Eye (tissue), 1 donor: ENCODE results near the gene RPS6KA1.
A peak's percentile ranks its signal among the peaks of the same experiment; 100 is the strongest.

Source experiments
- DNase-seq: peaks from one replicate; pipeline ENCODE4 v3.0.0-alpha.2; 2015

The RPS6KA1 gene

DNA sequence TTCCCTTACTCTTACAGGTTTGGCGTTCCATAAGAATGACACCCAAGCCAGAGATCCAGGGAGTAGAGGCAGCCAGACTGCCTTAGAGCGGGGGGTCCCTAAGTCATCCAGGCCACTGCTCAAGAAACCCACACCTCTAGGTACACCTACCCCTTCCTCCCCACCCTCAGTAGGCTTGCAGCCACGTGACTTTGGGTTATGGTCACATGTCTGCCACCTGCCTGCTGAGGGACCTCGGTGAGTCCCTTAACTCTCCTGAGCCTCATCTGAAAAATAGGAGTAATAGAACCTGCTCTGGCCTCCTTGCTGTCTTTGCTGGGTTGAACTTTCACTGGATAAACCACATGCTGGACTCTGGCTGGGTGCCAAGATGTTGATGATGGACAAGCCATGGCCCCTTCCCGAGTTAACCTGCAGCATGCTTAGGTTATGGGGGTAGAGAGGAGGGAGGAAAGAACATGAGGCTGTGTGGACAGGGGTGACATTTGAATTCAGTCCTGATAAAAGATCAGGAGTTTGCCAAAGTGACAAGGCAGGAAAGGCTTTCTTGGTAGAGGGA, 4.5 kb downstream of the RPS6KA1 start:
- DNase-seq, result no peak

DNA sequence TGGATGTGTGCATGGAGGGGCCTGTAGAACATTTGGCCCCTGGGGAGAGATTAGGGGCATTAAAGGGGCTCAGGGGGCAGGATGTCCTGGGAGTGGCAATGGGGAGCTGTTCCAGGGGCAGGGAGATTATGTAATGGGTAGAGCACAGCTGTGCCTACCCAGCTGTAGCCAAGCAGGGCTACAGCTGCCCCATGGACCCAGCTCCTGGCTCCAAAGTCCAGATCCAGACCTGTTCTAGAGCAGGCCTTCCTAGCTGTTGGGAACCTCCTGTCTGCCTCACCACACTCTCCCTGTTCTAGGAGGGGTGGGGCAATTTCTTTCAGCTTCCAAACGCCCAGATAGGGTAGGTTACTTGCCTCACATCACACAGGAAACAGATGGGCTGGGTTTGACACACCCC, 5.6 kb downstream of the RPS6KA1 start:
- no peak for DNase-seq

DNA sequence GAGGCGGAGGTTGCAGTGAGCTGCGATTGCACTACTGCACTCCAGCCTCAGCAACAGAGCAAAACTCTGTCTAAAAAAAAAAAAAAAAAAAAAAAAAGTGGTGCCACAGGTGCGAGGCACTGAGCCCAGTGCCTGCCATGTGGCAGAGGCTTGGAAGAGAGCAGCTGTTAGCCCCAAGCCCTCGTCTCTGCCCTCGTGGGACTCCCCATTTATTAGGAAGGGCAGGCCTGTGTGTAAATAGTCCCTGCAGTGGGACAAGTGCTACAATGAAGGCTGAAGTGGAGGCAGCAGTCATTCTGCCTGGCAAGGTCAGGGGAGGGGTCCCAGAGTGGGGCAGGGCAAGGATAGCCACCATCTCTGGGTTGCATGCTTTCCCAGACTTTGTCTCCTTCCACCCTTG, 6.5 kb downstream of the RPS6KA1 start:
- DNase-seq, result no peak

DNA sequence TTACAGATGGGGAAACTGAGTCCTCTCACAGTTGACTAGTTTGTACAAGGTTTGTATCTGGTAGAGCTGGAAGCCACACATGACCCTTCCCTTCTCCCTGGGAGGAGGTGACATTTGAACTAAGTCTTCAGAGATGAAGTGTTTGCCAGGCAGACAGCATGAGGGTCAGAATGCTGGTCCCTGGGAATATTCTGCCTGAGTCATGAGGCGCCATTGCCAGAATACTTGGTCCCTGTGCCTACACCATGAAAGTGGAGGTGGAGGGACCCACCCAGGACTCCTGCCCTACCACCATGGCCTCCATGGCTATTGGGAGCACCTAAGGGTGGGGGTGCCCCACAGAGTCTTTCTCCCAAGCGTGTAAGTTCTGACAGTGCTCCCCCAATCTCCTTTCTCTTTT, 7.0 kb downstream of the RPS6KA1 start:
- no peak for DNase-seq

DNA sequence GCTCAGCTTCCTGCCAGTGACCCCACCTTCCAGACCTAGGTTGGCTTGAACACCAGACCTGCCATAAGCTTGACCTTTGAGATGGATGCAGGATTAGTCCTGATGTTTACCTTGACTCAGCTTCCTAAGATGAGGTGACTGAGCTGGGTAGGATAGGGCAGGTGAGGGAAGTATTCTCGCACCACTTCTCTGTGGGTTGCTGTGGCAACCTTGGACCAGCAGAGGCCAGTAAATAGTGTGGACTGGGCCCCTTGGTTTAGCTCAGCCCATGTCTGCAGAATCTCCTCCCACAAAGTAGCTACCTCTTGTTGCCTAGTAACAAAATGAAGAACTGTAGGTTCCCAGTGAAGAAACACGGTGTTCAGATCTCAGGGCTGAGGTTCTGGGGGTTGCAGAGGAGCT, 8.4 kb downstream of the RPS6KA1 start:
- DNase-seq, result no peak

DNA sequence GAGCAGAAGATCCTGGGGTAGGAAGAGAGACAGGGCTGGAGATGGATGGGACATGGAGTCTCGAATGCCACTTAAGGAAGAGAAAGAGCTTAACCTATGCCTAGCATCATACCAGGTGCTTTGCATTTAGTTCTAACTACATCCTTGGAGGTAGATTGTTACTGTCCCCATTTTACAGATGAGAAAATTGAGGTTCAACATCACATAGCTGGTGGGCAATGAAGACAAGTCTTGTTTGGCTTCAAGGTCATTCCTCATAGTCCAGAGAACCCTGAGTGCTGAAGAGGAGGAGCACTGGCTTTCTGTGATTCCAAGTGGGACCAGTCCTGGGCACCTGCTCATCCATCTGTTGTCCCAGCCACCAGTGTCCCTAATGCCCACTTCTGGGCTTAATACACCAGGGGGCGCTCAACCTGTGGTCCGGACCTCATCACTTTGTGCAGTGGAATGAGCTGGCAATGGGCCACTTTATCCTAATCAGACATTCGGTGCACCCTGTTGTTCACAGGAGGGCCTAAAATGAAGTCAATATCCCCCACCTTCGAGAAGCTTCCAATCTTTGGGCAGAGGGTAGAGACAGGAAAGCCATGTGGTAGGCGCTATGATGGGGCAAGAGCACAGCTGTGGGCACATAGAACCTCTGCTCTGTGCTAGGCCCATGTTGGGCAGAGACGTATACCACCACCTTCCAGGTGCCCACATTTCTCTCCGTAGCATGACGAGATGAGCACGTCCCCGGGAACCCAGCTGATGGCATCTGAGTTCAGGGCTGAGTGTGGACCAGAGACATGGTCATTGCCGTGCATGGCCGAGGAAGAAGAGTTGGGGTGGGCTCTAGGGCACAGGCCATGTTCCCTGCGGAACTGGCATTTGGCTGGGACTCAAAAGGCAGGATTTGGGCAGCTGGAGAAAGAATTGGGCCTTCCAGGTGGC, 9.2 kb downstream of the RPS6KA1 start:
- peak; percentile 33 for DNase-seq

DNA sequence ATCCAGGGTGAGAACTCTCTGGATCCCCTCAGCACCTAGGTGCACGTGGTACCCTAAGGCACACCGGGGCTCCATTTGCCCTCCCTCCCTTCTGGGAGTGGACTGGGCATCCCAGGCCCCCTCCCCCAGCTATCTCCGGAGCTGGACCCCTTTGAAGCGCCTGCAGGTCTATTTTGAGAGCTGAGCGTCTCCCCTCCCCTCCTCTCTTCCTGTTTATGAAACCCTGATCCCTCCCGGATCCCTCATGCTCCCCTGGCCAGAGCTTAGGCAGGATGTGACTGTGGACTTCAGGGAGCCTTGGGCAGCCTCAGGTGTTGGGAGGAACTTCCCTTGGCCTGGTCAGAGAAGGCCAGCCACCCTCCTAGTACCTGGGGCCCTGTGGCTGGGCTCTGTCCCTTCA, 10.2 kb downstream of the RPS6KA1 start:
- no peak for DNase-seq

DNA sequence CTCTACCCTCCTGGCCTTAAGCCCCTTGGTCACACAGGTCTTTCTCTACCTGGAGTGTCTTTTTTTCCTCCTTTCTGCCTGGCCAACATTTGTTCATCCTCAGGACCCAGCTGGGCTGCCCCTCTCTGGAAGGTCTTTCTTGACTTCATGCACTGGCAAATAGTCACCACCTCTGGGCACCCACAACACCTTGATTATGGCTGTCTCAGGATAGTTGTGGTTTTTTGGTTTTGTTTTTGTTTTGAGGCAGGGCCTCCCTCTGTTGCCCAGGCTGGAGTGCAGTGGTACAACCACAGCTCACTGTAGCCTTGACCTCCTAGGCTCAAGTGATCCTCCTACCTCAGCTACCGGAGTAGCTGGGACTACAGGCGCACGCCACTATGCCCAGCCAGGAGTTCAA, 10.8 kb downstream of the RPS6KA1 start:
- no peak for DNase-seq

DNA sequence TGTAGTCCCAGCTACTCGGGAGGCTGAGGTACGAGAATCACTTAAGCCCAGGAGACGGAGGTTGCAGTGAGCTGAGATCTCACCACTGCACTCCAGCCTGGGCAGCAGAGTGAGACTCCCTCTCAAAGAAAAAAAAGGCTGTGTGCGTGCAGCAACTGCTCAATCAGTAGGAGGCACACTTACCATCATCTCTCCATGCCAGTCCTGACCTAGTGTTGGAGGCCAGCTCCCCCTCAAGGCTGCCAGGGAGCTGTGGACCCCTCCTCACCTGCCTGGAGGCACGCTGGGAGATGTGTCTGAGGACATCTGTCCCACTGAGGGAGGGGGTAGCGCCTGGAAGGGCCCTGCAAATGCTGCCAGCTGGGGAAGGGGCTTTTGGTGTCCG, 11.9 kb downstream of the RPS6KA1 start:
- no peak for DNase-seq

DNA sequence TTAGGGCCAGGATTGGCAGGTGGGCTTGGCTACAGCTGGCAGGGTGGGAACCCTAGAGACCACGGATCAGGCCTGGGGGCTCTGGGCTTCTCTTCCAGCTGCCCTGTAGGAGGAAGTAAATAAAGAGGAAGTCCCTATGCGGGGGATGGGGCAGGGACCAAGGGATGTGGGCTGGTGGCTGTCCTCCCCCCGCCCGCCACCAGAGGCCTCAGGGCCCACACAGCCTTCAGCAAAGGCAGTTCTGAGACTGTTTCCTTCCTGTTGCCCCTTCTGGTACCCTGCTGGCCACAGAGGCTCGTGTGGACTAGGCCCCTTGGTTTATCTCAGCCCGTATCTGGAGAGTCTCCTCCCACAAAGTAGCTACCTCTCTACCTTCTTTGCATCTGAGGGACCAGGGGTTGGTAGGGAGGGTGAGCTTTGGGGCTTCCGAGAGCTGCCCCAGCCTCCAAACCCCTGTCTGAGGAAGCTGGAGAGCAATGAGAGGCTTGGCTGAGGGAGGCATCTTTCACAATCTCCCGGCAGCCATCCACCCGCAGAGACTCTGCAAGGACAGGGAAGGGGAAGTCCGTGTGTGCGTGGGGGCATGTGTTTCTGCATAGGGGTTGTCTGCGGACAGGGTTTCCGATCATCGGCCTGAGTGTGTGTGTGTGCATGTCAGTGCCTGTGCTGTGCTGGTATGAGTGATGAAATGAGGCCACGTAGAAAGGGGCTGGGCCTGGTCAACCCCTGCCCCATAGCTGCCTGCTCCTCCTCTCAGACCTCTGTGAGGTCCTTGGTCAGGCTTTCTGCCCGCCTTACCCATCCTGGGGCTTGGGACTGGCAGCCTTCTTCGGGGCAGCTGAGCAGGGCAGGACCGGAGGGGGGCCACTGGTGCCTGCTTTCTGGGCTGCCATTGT, 12.5 kb downstream of the RPS6KA1 start:
- peak; percentile 58 for DNase-seq

DNA sequence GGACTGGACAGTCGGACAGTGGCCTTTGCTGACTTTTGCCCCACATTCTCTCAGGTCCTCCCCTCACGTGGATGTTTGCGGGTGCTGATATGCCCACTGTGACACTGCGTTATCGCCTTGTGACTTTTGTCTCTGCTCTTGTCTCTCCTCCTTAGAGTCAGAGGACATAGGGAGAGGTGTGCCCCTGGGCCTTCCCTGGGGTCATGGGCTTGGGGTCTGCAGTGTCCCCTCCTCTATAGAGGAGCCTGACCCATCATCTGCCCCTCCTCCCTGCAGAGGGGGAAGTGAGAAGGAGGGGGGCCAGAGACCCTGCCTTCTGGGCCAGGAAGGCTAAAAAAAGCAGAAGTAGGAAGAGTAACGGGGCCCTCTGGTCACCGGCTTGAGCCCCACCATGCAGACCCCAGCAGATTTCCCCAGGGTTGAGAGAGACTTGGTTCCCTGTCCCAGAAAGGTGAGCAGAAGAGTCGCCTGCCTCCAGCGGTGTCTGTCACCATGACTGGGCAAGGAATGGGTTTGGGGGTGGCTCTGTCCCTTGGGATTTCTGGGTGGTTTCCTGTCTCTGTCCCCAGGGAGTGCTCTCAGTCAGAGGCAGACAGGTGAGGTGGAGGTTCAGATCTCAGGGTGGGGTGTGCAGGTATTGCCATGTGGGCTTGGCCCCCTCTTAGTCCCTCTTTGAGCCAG, 13.3 kb downstream of the RPS6KA1 start:
- no peak for DNase-seq

DNA sequence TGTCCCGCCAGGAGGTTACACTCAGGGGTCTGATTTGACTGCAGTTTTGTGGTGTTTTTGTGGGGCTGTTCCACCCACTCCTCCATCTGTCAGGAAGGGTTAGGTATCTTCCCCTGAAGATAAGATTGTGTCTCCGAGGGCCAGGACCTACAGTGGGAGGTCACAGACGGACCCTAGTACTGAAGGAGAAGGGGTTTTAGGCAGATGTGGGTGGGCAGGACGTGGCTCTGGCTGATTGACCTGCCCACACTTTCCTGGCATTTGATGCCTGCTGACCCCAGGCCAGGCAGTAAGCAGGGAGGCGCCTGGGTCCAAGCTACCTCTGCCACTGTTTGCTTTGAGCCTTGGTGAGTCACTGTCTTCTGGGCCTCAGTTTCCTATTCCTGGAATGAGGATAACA, 13.9 kb downstream of the RPS6KA1 start:
- no peak for DNase-seq

DNA sequence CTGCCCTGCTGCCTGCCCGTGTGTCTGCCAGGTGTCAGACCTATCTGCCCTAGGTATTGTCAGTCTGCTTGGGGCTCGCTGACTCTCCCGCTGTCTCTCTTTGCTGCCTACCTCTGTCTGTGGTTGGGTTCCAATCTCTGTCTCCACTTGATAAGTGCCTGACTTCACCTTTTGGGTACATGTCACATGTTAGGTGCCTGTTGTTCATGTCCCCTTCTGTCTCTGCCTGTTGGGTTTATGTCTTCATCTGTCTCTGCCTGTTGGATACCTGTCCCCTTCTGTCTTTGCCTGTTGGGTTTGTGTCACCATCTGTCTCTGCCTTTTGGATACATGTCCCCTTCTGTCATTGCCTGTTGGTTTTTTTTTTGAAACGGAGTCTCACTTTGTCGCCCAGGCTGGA, 14.6 kb downstream of the RPS6KA1 start:
- no peak for DNase-seq

DNA sequence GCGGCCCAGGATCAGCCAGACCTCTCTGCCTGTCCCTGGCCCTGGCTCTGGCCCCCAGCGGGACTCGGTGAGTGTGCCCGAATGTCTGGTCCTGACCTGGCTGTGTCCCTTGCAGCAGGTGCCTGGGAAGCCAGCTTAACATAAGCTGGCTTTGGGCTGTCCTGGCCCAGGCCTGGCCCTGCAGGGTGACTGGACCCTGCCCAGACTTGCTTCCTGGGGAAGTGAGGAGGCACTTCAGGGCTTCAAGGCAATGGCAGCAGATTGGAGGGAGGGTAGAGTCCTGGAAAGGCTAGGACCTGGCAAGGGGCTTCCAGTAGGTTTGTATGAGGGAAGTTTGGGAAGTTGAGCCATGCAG, 16.4 kb downstream of the RPS6KA1 start:
- DNase-seq, result no peak

DNA sequence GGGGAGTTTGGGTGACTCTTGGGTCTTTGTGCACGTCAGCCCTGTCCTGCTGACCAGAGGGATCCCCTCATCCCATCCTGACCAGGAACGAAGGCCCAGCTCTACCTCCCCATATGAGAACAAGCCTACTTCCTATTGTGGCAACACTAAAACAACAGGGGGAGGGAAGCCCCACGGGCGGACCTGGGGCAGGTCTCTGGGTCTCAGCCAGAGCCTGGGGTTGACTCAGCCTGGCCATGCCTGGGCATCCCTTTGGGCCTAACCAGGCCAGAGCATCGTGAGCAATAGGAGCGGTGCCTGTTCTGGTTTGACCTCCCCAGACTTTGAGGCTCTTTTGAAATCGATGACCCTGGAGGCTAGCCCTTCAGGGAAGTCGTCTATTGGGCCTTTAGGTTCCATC, 16.8 kb downstream of the RPS6KA1 start:
- no peak for DNase-seq

DNA sequence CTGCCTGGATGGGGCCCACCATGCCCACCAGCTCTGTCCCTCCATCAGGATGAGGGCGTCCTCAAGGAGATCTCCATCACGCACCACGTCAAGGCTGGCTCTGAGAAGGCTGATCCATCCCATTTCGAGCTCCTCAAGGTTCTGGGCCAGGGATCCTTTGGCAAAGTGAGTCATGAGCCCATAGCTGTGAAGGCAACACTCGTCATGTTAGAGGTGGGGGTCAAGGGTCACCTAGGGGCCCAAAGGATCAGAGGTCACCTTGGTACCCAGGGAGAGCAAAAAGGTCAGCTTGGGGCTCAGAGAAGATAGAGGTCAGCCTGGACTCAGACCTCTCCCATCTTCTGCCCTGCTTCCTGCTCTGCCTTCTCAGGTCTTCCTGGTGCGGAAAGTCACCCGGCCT, 17.3 kb downstream of the RPS6KA1 start:
- no peak for DNase-seq

DNA sequence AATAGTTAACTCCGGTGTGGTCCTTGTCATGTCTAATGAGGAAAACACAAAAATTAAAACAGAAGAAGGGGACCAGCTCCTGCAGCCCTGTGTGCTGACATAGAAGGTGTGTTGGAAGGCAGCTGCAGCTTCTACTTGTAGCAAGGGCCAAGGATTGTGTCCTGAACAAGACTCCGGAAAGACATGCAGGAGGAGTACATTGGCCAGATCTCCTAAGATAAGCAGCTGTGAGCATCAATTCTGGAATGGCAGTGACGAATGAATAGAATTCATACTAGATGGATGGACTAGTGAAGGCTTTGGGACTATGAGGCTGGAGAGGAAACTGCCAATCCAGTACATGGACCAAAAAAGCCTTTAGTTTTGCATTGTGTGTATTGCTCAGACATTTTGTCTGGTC, 19.3 kb downstream of the RPS6KA1 start:
- DNase-seq, result no peak

DNA sequence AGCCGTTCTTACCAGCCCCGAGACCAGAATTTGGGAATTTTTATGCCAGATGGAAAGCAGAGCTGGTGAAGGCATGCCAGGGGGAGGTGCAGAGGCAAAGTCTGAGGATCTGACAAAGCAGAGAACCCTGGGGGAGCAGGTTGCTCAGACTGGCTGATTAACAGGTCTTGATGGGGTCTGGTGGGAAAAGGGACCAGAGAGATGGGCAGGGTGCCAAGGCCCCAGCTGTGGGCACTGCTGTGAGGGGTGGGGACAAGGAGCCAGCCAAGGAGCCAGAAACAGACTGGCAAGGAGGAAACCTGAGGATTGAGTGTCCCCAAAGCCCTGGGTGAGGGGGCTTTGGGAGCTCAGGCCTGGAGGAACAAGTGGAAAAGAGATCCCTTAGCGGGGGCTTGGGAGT, 21.4 kb downstream of the RPS6KA1 start:
- no peak for DNase-seq

DNA sequence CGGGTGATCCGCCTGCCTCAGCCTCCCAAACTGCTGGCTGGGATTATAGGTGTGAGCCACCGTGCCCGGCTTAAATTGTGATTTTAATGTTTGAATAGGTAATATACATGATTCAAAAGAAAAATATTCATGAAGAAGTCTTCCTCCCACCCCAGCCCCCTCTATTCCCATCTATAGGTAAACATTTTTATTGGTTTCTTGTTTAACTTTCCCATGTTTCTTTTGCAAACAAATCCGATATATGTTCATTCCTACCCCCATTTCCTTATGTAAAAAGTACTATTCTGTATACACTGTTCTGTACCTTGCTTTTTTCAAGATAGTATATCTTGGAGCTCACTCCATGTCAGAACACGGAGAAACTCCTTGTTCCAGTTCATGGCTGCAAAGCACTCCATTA, 23.2 kb downstream of the RPS6KA1 start:
- DNase-seq, result no peak

DNA sequence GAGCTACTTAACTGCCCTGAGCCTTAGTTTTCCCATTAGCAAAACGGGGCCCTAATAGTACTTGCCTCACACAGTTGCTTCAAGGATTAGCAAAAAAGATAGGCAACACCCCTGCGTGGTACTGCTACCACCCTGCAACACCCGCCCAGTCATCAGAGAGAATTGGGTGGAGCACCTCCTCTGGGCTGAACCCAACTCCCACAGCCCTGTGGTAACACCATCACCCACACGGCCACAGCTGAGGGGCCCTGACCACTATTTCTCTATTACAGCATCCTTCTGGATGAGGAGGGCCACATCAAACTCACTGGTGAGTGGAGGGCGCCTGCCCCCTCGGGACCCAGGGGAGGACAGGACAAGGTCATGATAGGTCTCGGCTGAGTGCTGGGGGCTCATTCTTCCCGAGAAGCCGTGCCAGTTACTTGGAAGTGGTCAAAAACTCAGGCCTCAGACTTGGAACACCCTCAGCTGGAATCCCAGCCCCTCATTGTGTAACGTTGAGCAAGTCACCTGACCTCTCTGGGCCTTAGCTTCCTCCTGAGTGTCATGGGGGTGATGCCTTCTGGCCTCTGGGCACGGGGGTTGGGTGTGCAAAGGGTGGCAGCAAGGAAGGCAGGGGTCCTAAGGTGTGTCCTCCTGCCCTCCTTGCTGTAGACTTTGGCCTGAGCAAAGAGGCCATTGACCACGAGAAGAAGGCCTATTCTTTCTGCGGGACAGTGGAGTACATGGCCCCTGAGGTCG, 24.6 kb downstream of the RPS6KA1 start:
- no peak for DNase-seq

DNA sequence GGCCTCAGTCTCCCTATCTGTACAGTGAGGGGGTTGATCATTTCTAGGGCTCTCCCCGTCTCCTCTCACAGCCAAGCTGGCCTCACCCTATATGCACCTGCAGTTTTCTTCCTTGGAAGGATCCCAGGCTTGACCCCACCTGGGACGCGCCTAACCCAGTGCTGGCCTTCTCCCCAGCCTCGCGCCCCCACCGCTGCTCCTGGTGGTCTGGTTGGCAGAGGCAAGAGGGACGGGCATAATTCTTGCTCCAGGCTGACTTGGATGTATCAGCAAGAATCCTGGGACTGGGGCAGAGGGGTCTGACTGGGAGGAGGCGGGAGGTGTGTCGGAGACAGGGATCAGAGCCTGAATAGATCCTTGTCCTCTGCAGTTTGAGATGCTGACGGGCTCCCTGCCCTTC, 25.2 kb downstream of the RPS6KA1 start:
- DNase-seq, result no peak

DNA sequence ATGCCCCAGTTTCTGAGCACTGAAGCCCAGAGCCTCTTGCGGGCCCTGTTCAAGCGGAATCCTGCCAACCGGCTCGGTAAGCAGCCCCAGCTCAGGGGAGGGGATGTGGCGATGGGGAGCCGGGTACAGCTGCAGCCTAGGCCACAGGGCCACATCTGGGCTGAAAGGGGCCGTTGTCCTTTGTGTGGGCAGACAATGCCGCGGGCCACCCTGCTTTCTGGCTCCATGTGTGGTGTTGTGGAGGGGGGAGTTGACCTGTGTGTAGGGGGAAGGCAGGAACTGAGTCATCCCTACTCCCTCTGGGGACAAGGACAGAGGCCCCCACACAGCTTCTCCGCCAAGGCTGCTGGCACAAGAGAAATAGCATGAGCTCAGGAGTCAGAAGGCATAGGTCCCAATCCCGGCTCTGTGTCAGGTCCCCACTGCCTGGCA, 26.0 kb downstream of the RPS6KA1 start:
- no peak for DNase-seq
